ENCODE data around the gene TMA7B. TPM values are rescaled to one million over a fixed set of nuclear protein-coding genes. Genes with fewer than 3 reads are reported as not detected.

TMA7B gene
- total and polyA plus RNA-seq, 2 of the 4 experiments (the other 2 are of a cell fraction) = not detected

DNA sequence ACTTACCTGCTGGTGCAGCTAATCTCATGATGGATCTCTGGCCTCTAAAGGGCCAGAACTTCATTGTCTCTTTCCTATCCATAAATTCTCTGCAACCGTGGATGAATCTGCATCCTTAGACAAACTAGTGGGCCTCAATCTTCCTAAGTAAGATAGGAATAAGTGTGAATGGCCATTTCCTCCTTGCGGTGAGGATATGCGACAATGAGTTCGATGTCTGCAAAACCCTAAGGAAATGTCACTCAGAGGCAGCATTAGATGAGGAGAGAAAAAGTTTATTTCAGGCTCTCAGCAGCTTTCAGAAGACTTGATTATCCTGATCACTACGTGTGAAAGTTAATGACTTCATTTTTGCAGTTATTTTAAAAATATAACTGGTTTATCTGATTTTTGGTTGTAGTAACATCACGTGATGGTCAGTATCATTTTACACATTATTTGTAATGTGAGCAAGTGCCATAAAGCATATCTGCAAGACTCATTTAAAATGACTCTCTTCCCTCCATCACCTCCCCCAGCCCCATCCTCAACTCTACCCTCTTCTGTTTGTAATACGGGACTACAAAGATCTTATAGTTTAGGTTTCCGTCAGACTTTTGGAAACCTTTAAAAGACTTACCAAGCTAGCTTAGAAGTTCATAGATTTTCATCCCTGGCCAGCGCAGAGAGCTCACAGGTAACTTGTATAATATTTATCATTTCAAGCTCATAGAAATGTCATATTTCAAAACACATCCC lies 49.2 kb upstream of the TMA7B start:
- H2AK5ac ChIP-seq (ENCODE audit: low read depth, low read length) = no peak overlapping the region
- H3K23ac ChIP-seq (ENCODE audit: low read depth, low read length) = no peak overlapping the region
- in situ Hi-C loops (cut with MboI; ENCODE audit: low sequenced_read_pairs) (no loop called here), intact Hi-C loops (cut with micrococcal nuclease) (no loop called here), dilution Hi-C loops (cut with HindIII; ENCODE audit: low sequenced_read_pairs, unreplicated experiment) (no loop called here)
- CTCF ChIA-PET = interaction anchor here (0.6 kb wide), 1 partner anchor 106 kb away, joined by 3 read pairs; no protein-coding TSS in a partner anchor
- no peak overlapping the region for H3K27ac ChIP-seq (ENCODE audit: insufficient read depth, low read length)
- TF ChIP-seq RAD21 (IDR thresholded peaks at IDR 0.05; ENCODE audit: low read length) (no peak), CHD1 (IDR thresholded peaks at IDR 0.05; ENCODE audit: low read depth, low read length) (no peak), MXI1 (IDR thresholded peaks at IDR 0.05; ENCODE audit: borderline replicate concordance, low read depth, low read length) (no peak), BHLHE40 (IDR thresholded peaks at IDR 0.05; ENCODE audit: low read depth, low read length) (no peak), MAZ (IDR thresholded peaks at IDR 0.05; ENCODE audit: borderline replicate concordance, low read depth, low read length) (no peak), NFE2L2 (IDR thresholded peaks at IDR 0.05; ENCODE audit: low read depth, low read length) (no peak)
- TF ChIP-seq, protein P1, sequence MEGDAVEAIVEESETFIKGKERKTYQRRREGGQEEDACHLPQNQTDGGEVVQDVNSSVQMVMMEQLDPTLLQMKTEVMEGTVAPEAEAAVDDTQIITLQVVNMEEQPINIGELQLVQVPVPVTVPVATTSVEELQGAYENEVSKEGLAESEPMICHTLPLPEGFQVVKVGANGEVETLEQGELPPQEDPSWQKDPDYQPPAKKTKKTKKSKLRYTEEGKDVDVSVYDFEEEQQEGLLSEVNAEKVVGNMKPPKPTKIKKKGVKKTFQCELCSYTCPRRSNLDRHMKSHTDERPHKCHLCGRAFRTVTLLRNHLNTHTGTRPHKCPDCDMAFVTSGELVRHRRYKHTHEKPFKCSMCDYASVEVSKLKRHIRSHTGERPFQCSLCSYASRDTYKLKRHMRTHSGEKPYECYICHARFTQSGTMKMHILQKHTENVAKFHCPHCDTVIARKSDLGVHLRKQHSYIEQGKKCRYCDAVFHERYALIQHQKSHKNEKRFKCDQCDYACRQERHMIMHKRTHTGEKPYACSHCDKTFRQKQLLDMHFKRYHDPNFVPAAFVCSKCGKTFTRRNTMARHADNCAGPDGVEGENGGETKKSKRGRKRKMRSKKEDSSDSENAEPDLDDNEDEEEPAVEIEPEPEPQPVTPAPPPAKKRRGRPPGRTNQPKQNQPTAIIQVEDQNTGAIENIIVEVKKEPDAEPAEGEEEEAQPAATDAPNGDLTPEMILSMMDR (conservative IDR thresholded peaks at IDR 0.05; ENCODE audit: low read depth, low read length) = no peak
- H3K4me3 ChIP-seq (ENCODE audit: insufficient read depth, low read depth, low read length) = no peak overlapping the region
- no peaks in the 10 kb centered on the region for H4K20me1 ChIP-seq (ENCODE audit: insufficient read depth, low read length)
- no peak for ATAC-seq (ENCODE audit: low read depth)
- peaks cover 38% of the 10 kb centered on the region for H3K27me3 ChIP-seq (ENCODE audit: control insufficient read depth, insufficient read depth, low read length)
- no peak overlapping the region for H2BK120ac ChIP-seq (ENCODE audit: low read depth, low read length)
- no peak overlapping the region for H2AK9ac ChIP-seq (replicated peaks; ENCODE audit: low read depth, low read length, poor library complexity)
- no peak overlapping the region for H3K4me2 ChIP-seq (ENCODE audit: low read depth, low read length)
- no peaks in the 10 kb centered on the region for H3K36me3 ChIP-seq (ENCODE audit: control insufficient read depth, insufficient read depth, low read length)
- 95% methylated on average over 4 of the region's 9 CpGs; no CpG with 5 or more reads in 1 of the 2 experiments for WGBS, 2 experiments (ENCODE audit: extremely low coverage in 2 of 2, insufficient read length in 1 of 2)
- H4K8ac ChIP-seq (ENCODE audit: low read depth in 2 of 2, low read length in 2 of 2) = no peak overlapping the region
- H3K56ac ChIP-seq (ENCODE audit: extremely low read depth, insufficient read depth, low read length) = no peak overlapping the region
- H3K4ac ChIP-seq (ENCODE audit: low read depth, low read length) = no peak overlapping the region
- H4K5ac ChIP-seq (ENCODE audit: low read depth, low read length) = no peak overlapping the region
- H4K91ac ChIP-seq (ENCODE audit: insufficient read depth, low read depth, low read length) = no peak overlapping the region
- BruUV-seq (replicated peaks) = no TSS peak
- H3K14ac ChIP-seq (replicated peaks; ENCODE audit: low read depth, low read length) = no peak overlapping the region
- H2BK20ac ChIP-seq (ENCODE audit: low read depth, low read length) = no peak overlapping the region
- no peak overlapping the region for H3K18ac ChIP-seq (ENCODE audit: low read depth, low read length)
- no peaks in the 10 kb centered on the region for H3K4me1 ChIP-seq (ENCODE audit: control insufficient read depth, insufficient read depth, low read length)
- H3K9me1 ChIP-seq (ENCODE audit: insufficient read depth, low read length) = no peaks in the 10 kb centered on the region
- POLR2A ChIA-PET (ENCODE audit: unreplicated experiment) = no interaction called here
- H2BK15ac ChIP-seq (ENCODE audit: low read depth, low read length) = no peak overlapping the region
- no peak for DNase-seq
- no peak overlapping the region for H2BK5ac ChIP-seq (ENCODE audit: low read depth, low read length, poor library complexity, severe bottlenecking)
- H2AFZ ChIP-seq (replicated peaks; ENCODE audit: low read length, poor library complexity) = no peak overlapping the region
- H3K9me3 ChIP-seq (ENCODE audit: control insufficient read depth, insufficient read depth, low read length) = no peaks in the 10 kb centered on the region
- no peaks in the 10 kb centered on the region for H3K79me1 ChIP-seq (ENCODE audit: low read depth in 1 of 2, low read length in 2 of 2)
- no peak overlapping the region for H3K9ac ChIP-seq (ENCODE audit: low read depth, low read length)
